NOMO-1 treated with DMSO at 0.1 percent for 48 hours (cell line): ENCODE data around the gene ACTL8.

Experiments used
- DNase-seq: peaks from one replicate; lab custom pipeline; 2025; ENCODE audit not compliant: unreplicated experiment; lab: John Stamatoyannopoulos, UW

ACTL8 gene

GRCh38 chr1:17874231-17874630 is 119.1 kb downstream of the ACTL8 start:
- DNase-seq = no peak

DNA sequence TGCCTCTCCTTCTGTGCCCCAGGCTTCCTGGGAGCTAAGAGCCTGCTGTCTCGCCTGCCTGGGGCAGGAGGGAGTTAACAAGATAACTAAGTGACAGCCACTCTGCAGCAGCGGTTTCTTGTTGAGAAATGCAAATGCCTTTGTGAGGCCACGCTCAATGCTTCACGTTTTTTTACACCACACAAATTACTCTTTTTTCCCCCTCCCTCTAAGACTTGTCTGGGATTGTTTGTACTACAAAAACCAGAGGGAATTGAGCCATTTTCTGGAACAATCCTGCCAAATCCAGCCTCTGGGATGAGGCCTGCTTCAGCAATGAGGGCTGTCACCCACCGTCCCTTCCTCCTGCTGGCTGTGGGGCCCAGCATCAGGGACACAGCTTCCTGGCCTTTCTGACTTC is 119.6 kb downstream of the ACTL8 start:
- DNase-seq = no peak

GRCh38 chr1:17875171-17875881 is 120.2 kb downstream of the ACTL8 start:
- DNase-seq = no peak

GRCh38 chr1:17875882-17876280 is 120.7 kb downstream of the ACTL8 start:
- no peak for DNase-seq
